Neural progenitor cell (in vitro differentiated cells): ENCODE measurements around the gene ELMO1. TPM values are rescaled to one million over a fixed set of nuclear protein-coding genes. Genes with fewer than 3 reads are reported as not detected.

Source experiments
- DNase-seq: peaks from one replicate; pipeline ENCODE4 v3.0.0-alpha.2; 2016; ENCODE audit warnings: low spot score
- H2AFZ ChIP-seq: fragments of 200-600 bp; sonication (generic); replicated peaks from 2 replicates; pipeline ENCODE4 v1.6.1; 2016; ENCODE audit warnings: antibody characterized with exemption
- H3F3A ChIP-seq: fragments of 200-600 bp; sonication (generic); 2 replicates; pipeline ENCODE4 v1.6.1; 2016; ENCODE audit warnings: antibody characterized with exemption, low read depth
- H3K27ac ChIP-seq: fragments of 200-600 bp; sonication (generic); 2 replicates; pipeline ENCODE4 v1.5.1; 2016; ENCODE audit warnings: mild to moderate bottlenecking
- H3K27me3 ChIP-seq: fragments of 200-600 bp; sonication (generic); 2 replicates; pipeline ENCODE4 v1.6.1; 2016; ENCODE audit warnings: mild to moderate bottlenecking, moderate library complexity
- H3K36me3 ChIP-seq: fragments of 200-600 bp; sonication (generic); 2 replicates; pipeline ENCODE4 v1.5.1; 2016
- H3K4me1 ChIP-seq: fragments of 200-600 bp; sonication (generic); 2 replicates; pipeline ENCODE4 v1.6.1; 2016; ENCODE audit warnings: mixed run types
- H3K4me2 ChIP-seq: fragments of 200-600 bp; sonication (generic); 2 replicates; pipeline ENCODE4 v1.6.1; 2016
- H3K4me3 ChIP-seq: fragments of 200-600 bp; sonication (generic); 2 replicates; pipeline ENCODE4 v1.5.1; 2016
- H3K79me2 ChIP-seq: fragments of 200-600 bp; sonication (generic); 2 replicates; pipeline ENCODE4 v1.6.1; 2016; ENCODE audit warnings: low read depth
- H3K9ac ChIP-seq: fragments of 200-600 bp; sonication (generic); 2 replicates; pipeline ENCODE4 v1.6.1; 2016
- H3K9me3 ChIP-seq: fragments of 200-600 bp; sonication (generic); 2 replicates; pipeline ENCODE4 v1.5.1; 2016; ENCODE audit warnings: low read depth
- H4K20me1 ChIP-seq: fragments of 200-600 bp; sonication (generic); 2 replicates; pipeline ENCODE4 v1.6.1; 2016; ENCODE audit warnings: low read depth
- H3K27ac Mint-ChIP-seq: 3 replicates; pipeline ENCODE4 v1.8.0; 2021; ENCODE audit warnings: mixed read lengths
- H3K27me3 Mint-ChIP-seq: 2 replicates; pipeline ENCODE4 v1.8.0; 2022; ENCODE audit warnings: low read depth, mild to moderate bottlenecking, inconsistent platforms, moderate library complexity, mixed read lengths; ENCODE audit not compliant: insufficient read depth
- H3K36me3 Mint-ChIP-seq: 3 replicates; pipeline ENCODE4 v1.8.0; 2021; ENCODE audit warnings: mixed read lengths
- H3K4me1 Mint-ChIP-seq: 3 replicates; pipeline ENCODE4 v1.8.0; 2021; ENCODE audit warnings: mixed read lengths
- H3K4me3 Mint-ChIP-seq: 3 replicates; pipeline ENCODE4 v1.8.0; 2021; ENCODE audit warnings: mild to moderate bottlenecking, moderate library complexity, mixed read lengths
- H3K9me3 Mint-ChIP-seq: 3 replicates; pipeline ENCODE4 v1.8.0; 2020; ENCODE audit warnings: mixed read lengths
- CTCF ChIP-seq: fragments of 200-600 bp; sonication (generic); IDR thresholded peaks from 2 replicates; pipeline ENCODE4 v1.5.1; 2017; ENCODE audit warnings: antibody characterized with exemption, mild to moderate bottlenecking
- EZH2 ChIP-seq: fragments of 200-600 bp; sonication (generic); IDR thresholded peaks from 2 replicates; pipeline ENCODE4 v1.6.1; 2017; ENCODE audit warnings: antibody characterized with exemption, mild to moderate bottlenecking, moderate library complexity
- EZH2phosphoT487 ChIP-seq: fragments of 200-600 bp; sonication (generic); IDR thresholded peaks from 2 replicates; pipeline ENCODE4 v1.6.1; 2017; ENCODE audit warnings: antibody characterized with exemption
- total RNA-seq: library from RNA; depleted of rRNA; stranded (reverse); fragments of >200 nt; gene quantifications from 2 replicates; pipeline ENCODE4 v1.2.3, GENCODE V29; 2015; ENCODE audit warnings: low replicate concordance

Gene ELMO1
- total RNA-seq, 1 donor from 2014 or later: 22.0 TPM

- Histone ChIP-seq H3K4me2 (no peak overlapping the region), H3K79me2 (no peaks in the 10 kb centered on the region), H3K9ac (no peak overlapping the region), H3K4me3 (no peak overlapping the region), H2AFZ (no peak overlapping the region), H3F3A (no peaks in the 10 kb centered on the region), H3K36me3 (no peaks in the 10 kb centered on the region), H3K9me3 (no peaks in the 10 kb centered on the region), H3K4me1 (peaks cover 6% of the 10 kb centered on the region), H3K27me3 (no peaks in the 10 kb centered on the region), H4K20me1 (no peaks in the 10 kb centered on the region), H3K27ac (no peak overlapping the region)
- DNase-seq: no peak
- TF ChIP-seq EZH2 (no peak), CTCF (no peak), EZH2phosphoT487 (no peak)
- Mint-ChIP-seq H3K27me3 (peaks cover 2% of the 10 kb centered on the region), H3K9me3 (peaks cover 2% of the 10 kb centered on the region), H3K27ac (no peak overlapping the region), H3K4me1 (peaks cover 4% of the 10 kb centered on the region), H3K4me3 (no peak overlapping the region), H3K36me3 (no peaks in the 10 kb centered on the region)
Measured at GRCh38 chr7:37016064-37016878, 432.4 kb downstream of the ELMO1 start.

- Mint-ChIP-seq H3K27me3 (peaks cover 2% of the 10 kb centered on the region), H3K27ac (no peak overlapping the region), H3K9me3 (peaks cover 2% of the 10 kb centered on the region), H3K4me1 (peaks cover 4% of the 10 kb centered on the region), H3K4me3 (no peak overlapping the region), H3K36me3 (no peaks in the 10 kb centered on the region)
- Histone ChIP-seq H4K20me1 (no peaks in the 10 kb centered on the region), H3K9ac (no peak overlapping the region), H3K36me3 (no peaks in the 10 kb centered on the region), H3K27me3 (no peaks in the 10 kb centered on the region), H2AFZ (no peak overlapping the region), H3F3A (no peaks in the 10 kb centered on the region), H3K4me1 (peaks cover 6% of the 10 kb centered on the region), H3K4me2 (no peak overlapping the region), H3K79me2 (no peaks in the 10 kb centered on the region), H3K4me3 (no peak overlapping the region), H3K9me3 (no peaks in the 10 kb centered on the region), H3K27ac (no peak overlapping the region)
- no peak for DNase-seq
- TF ChIP-seq CTCF (no peak), EZH2 (no peak), EZH2phosphoT487 (no peak)
Measured at GRCh38 chr7:37015353-37016034, 433.2 kb downstream of the ELMO1 start.

GRCh38 chr7:37013771-37014170 lies 434.9 kb downstream of the ELMO1 start:
- Mint-ChIP-seq H3K4me1 (peaks cover 9% of the 10 kb centered on the region), H3K9me3 (peaks cover 2% of the 10 kb centered on the region), H3K36me3 (no peaks in the 10 kb centered on the region), H3K27ac (no peak overlapping the region), H3K4me3 (no peak overlapping the region), H3K27me3 (peaks cover 2% of the 10 kb centered on the region)
- Histone ChIP-seq H3K36me3 (no peaks in the 10 kb centered on the region), H3K4me3 (no peak overlapping the region), H3K27me3 (no peaks in the 10 kb centered on the region), H3K4me1 (peaks cover 6% of the 10 kb centered on the region), H3K4me2 (no peak overlapping the region), H3K79me2 (no peaks in the 10 kb centered on the region), H3K27ac (no peak overlapping the region), H2AFZ (no peak overlapping the region), H3F3A (no peaks in the 10 kb centered on the region), H3K9me3 (no peaks in the 10 kb centered on the region), H3K9ac (no peak overlapping the region), H4K20me1 (no peaks in the 10 kb centered on the region)
- DNase-seq: no peak
- TF ChIP-seq EZH2phosphoT487 (no peak), EZH2 (no peak), CTCF (no peak)
